WTC11 (cell line): ENCODE data around the gene PCNX1. TPM values are rescaled to one million over a fixed set of nuclear protein-coding genes. Genes with fewer than 3 reads are reported as not detected.

Source experiments
- ATAC-seq: fragments of 200-7000 bp; cut with Tn5 transposase; 2 replicates; pipeline ENCODE4 v1.10.0; 2021; ENCODE audit warnings: mild to moderate bottlenecking, moderate library complexity
- CTCF ChIA-PET: fragments of 300-600 bp; sonication (Branson Sonifier 250); formaldehyde crosslinking; loops from one replicate; lab custom pipeline; 2021; ENCODE audit warnings: antibody characterized with exemption; lab: Charles Lee
- POLR2A ChIA-PET: fragments of 350-600 bp; sonication (Branson Sonifier 250); formaldehyde crosslinking; loops from one replicate; lab custom pipeline; 2021; ENCODE audit warnings: antibody characterized with exemption; lab: Charles Lee
- DNase-seq: peaks from one replicate; pipeline ENCODE4 v3.0.0; 2021; ENCODE audit warnings: low spot score
- H3K27ac Mint-ChIP-seq: 2 replicates; pipeline ENCODE4 v1.8.0; 2021; ENCODE audit warnings: mixed read lengths
- H3K27me3 Mint-ChIP-seq: 2 replicates; pipeline ENCODE4 v1.8.0; 2021; ENCODE audit warnings: low read depth, mild to moderate bottlenecking, moderate library complexity, mixed read lengths
- H3K36me3 Mint-ChIP-seq: 2 replicates; pipeline ENCODE4 v1.8.0; 2021; ENCODE audit warnings: mixed read lengths
- H3K4me1 Mint-ChIP-seq: 2 replicates; pipeline ENCODE4 v1.8.0; 2022; ENCODE audit warnings: mixed read lengths
- H3K4me3 Mint-ChIP-seq: 2 replicates; pipeline ENCODE4 v1.8.0; 2021; ENCODE audit warnings: mild to moderate bottlenecking, moderate library complexity, mixed read lengths
- H3K9me3 Mint-ChIP-seq: 2 replicates; pipeline ENCODE4 v1.8.0; 2021; ENCODE audit warnings: mixed read lengths
- GRHL2 ChIP-seq: fragments of 250-450 bp; sonication (Bioruptor Pico); IDR thresholded peaks from 2 replicates; pipeline ENCODE4 v1.8.0; 2022; ENCODE audit warnings: mild to moderate bottlenecking, moderate library complexity; ENCODE audit not compliant: insufficient replicate concordance, severe bottlenecking
- IRF1 ChIP-seq: sonication (generic); formaldehyde crosslinking; IDR thresholded peaks from 2 replicates; pipeline ENCODE4 v1.8.0; 2023; ENCODE audit warnings: missing genetic modification reagents
- JAZF1 ChIP-seq: fragments of 250-450 bp; sonication (Bioruptor Pico); IDR thresholded peaks from 2 replicates; pipeline ENCODE4 v1.9.0; 2021; ENCODE audit warnings: moderate library complexity, mild to moderate bottlenecking, inconsistent platforms
- JUN ChIP-seq: sonication (generic); formaldehyde crosslinking; IDR thresholded peaks from 2 replicates; pipeline ENCODE4 v1.8.0; 2023; ENCODE audit warnings: mild to moderate bottlenecking, missing genetic modification reagents
- KAT7 ChIP-seq: sonication (generic); formaldehyde crosslinking; IDR thresholded peaks from 2 replicates; pipeline ENCODE4 v1.8.1; 2023; ENCODE audit warnings: missing genetic modification reagents, mild to moderate bottlenecking, borderline replicate concordance
- MAX ChIP-seq: sonication (generic); formaldehyde crosslinking; IDR thresholded peaks from 2 replicates; pipeline ENCODE4 v1.8.0; 2022; ENCODE audit warnings: mild to moderate bottlenecking, missing genetic modification reagents
- MYBL2 ChIP-seq: sonication (generic); formaldehyde crosslinking; IDR thresholded peaks from 2 replicates; pipeline ENCODE4 v1.8.1; 2023; ENCODE audit warnings: mild to moderate bottlenecking, moderate library complexity, missing genetic modification reagents
- RELA ChIP-seq: sonication (generic); formaldehyde crosslinking; IDR thresholded peaks from 2 replicates; pipeline ENCODE4 v1.8.1; 2022; ENCODE audit warnings: missing genetic modification reagents, mild to moderate bottlenecking, borderline replicate concordance
- SP1 ChIP-seq: sonication (generic); formaldehyde crosslinking; conservative IDR thresholded peaks from 2 replicates; pipeline ENCODE4 v1.8.1; 2022; ENCODE audit warnings: missing genetic modification reagents
- ZBTB21 ChIP-seq: sonication (generic); formaldehyde crosslinking; IDR thresholded peaks from 2 replicates; pipeline ENCODE4 v1.8.1; 2023; ENCODE audit warnings: mild to moderate bottlenecking, missing genetic modification reagents, borderline replicate concordance
- ZNF317 ChIP-seq: sonication (generic); formaldehyde crosslinking; IDR thresholded peaks from 2 replicates; pipeline ENCODE4 v1.8.1; 2023; ENCODE audit warnings: low read depth, mild to moderate bottlenecking, moderate library complexity, missing genetic modification reagents, borderline replicate concordance
- ZNF423 ChIP-seq: fragments of 250-450 bp; sonication (Bioruptor Pico); IDR thresholded peaks from 2 replicates; pipeline ENCODE4 v2.1.2; 2022; ENCODE audit warnings: mild to moderate bottlenecking, moderate library complexity
- total RNA-seq: library from RNA; stranded (reverse); gene quantifications from 3 replicates; pipeline ENCODE4 v1.2.3, GENCODE V29; 2021
- TF ChIP-seq, protein P1 (sequence below): sonication (generic); formaldehyde crosslinking; IDR thresholded peaks from 2 replicates; pipeline ENCODE4 v1.8.0; 2022; ENCODE audit warnings: mild to moderate bottlenecking, missing genetic modification reagents
- TF ChIP-seq, protein P2 (sequence below): sonication (generic); formaldehyde crosslinking; IDR thresholded peaks from 2 replicates; pipeline ENCODE4 v1.8.0; 2023; ENCODE audit warnings: mild to moderate bottlenecking, missing genetic modification reagents
- TF ChIP-seq, protein P3 (sequence below): sonication (generic); formaldehyde crosslinking; IDR thresholded peaks from 2 replicates; pipeline ENCODE4 v1.8.1; 2023; ENCODE audit warnings: mild to moderate bottlenecking, missing genetic modification reagents
- TF ChIP-seq, protein P4 (sequence below): sonication (generic); formaldehyde crosslinking; IDR thresholded peaks from 2 replicates; pipeline ENCODE4 v1.8.1; 2023; ENCODE audit warnings: mild to moderate bottlenecking, moderate library complexity, missing genetic modification reagents

Gene PCNX1
- total RNA-seq, 1 experiment from 2014 or later, result 46.4 TPM

GRCh38 chr14:71107921-71108320, 200.7 kb downstream of the PCNX1 start:
- H3K4me1 Mint-ChIP-seq, result no peaks in the 10 kb centered on the region
- CTCF ChIA-PET, result no interaction called here

GRCh38 chr14:71108398-71109119, 201.3 kb downstream of the PCNX1 start:
- no peak for DNase-seq
- ChIA-PET POLR2A (no interaction called here), CTCF (no interaction called here)
- H3K4me1 Mint-ChIP-seq, result no peaks in the 10 kb centered on the region
- no peak for TF ChIP-seq MAX (CRISPR knock-in tag)
- TF ChIP-seq, protein P1, sequence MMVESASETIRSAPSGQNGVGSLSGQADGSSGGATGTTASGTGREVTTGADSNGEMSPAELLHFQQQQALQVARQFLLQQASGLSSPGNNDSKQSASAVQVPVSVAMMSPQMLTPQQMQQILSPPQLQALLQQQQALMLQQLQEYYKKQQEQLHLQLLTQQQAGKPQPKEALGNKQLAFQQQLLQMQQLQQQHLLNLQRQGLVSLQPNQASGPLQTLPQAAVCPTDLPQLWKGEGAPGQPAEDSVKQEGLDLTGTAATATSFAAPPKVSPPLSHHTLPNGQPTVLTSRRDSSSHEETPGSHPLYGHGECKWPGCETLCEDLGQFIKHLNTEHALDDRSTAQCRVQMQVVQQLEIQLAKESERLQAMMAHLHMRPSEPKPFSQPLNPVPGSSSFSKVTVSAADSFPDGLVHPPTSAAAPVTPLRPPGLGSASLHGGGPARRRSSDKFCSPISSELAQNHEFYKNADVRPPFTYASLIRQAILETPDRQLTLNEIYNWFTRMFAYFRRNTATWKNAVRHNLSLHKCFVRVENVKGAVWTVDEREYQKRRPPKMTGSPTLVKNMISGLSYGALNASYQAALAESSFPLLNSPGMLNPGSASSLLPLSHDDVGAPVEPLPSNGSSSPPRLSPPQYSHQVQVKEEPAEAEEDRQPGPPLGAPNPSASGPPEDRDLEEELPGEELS (CRISPR knock-in tag), result no peak
- no peak for TF ChIP-seq MYBL2 (CRISPR knock-in tag)
- TF ChIP-seq, all 79 proteins: peak for 0
- H3K4me3 Mint-ChIP-seq, result no peak overlapping the region
- H3K27ac Mint-ChIP-seq, result peak overlapping the region; percentile 91
- peaks cover 44% of the 10 kb centered on the region for H3K36me3 Mint-ChIP-seq
- no peaks in the 10 kb centered on the region for H3K27me3 Mint-ChIP-seq
- no peaks in the 10 kb centered on the region for H3K9me3 Mint-ChIP-seq
- ATAC-seq, result no peak

More at GRCh38 chr14:71107921-71108320, 200.7 kb downstream of the PCNX1 start:
- POLR2A ChIA-PET, result no interaction called here
- Mint-ChIP-seq H3K27me3 (no peaks in the 10 kb centered on the region), H3K27ac (no peak overlapping the region), H3K9me3 (no peaks in the 10 kb centered on the region), H3K4me3 (no peak overlapping the region), H3K36me3 (peaks cover 44% of the 10 kb centered on the region)
- no peak for DNase-seq
- TF ChIP-seq, protein P2, sequence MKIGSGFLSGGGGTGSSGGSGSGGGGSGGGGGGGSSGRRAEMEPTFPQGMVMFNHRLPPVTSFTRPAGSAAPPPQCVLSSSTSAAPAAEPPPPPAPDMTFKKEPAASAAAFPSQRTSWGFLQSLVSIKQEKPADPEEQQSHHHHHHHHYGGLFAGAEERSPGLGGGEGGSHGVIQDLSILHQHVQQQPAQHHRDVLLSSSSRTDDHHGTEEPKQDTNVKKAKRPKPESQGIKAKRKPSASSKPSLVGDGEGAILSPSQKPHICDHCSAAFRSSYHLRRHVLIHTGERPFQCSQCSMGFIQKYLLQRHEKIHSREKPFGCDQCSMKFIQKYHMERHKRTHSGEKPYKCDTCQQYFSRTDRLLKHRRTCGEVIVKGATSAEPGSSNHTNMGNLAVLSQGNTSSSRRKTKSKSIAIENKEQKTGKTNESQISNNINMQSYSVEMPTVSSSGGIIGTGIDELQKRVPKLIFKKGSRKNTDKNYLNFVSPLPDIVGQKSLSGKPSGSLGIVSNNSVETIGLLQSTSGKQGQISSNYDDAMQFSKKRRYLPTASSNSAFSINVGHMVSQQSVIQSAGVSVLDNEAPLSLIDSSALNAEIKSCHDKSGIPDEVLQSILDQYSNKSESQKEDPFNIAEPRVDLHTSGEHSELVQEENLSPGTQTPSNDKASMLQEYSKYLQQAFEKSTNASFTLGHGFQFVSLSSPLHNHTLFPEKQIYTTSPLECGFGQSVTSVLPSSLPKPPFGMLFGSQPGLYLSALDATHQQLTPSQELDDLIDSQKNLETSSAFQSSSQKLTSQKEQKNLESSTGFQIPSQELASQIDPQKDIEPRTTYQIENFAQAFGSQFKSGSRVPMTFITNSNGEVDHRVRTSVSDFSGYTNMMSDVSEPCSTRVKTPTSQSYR (CRISPR knock-in tag), result no peak
- no peak for TF ChIP-seq GRHL2 (CRISPR knock-in tag)
- TF ChIP-seq, protein P3, sequence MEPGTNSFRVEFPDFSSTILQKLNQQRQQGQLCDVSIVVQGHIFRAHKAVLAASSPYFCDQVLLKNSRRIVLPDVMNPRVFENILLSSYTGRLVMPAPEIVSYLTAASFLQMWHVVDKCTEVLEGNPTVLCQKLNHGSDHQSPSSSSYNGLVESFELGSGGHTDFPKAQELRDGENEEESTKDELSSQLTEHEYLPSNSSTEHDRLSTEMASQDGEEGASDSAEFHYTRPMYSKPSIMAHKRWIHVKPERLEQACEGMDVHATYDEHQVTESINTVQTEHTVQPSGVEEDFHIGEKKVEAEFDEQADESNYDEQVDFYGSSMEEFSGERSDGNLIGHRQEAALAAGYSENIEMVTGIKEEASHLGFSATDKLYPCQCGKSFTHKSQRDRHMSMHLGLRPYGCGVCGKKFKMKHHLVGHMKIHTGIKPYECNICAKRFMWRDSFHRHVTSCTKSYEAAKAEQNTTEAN (CRISPR knock-in tag), result no peak
- TF ChIP-seq, protein P1 (CRISPR knock-in tag), result no peak
- no peak for TF ChIP-seq JUN (CRISPR knock-in tag)
- no peak for TF ChIP-seq SP1 (CRISPR knock-in tag)
- no peak for TF ChIP-seq ZNF317 (CRISPR knock-in tag)
- no peak for ATAC-seq

DNA sequence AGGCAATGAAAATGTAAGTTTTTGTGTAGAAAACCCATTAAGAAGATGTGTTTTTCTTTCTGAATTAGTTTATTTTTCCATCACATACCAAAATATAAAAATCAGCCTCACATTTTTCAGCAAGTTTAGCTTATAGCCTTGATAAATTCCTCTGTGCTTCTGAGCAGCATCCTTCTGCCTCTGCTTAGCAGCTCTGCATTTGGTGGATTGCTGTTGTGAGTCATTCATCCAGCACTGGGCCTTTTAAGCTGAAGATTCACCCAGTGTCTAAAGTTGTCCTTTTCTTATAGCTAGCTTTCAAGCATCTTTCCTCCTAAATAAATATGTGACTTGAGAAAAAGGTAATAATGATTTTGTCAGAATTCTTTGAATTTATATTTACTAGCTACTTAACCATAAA, 206.1 kb downstream of the PCNX1 start:
- TF ChIP-seq IRF1 (CRISPR knock-in tag) (no peak), ZBTB21 (CRISPR knock-in tag) (no peak), JAZF1 (CRISPR knock-in tag) (no peak), KAT7 (CRISPR knock-in tag) (no peak), RELA (CRISPR knock-in tag) (no peak), ZNF423 (CRISPR knock-in tag) (no peak)
- TF ChIP-seq, protein P4, sequence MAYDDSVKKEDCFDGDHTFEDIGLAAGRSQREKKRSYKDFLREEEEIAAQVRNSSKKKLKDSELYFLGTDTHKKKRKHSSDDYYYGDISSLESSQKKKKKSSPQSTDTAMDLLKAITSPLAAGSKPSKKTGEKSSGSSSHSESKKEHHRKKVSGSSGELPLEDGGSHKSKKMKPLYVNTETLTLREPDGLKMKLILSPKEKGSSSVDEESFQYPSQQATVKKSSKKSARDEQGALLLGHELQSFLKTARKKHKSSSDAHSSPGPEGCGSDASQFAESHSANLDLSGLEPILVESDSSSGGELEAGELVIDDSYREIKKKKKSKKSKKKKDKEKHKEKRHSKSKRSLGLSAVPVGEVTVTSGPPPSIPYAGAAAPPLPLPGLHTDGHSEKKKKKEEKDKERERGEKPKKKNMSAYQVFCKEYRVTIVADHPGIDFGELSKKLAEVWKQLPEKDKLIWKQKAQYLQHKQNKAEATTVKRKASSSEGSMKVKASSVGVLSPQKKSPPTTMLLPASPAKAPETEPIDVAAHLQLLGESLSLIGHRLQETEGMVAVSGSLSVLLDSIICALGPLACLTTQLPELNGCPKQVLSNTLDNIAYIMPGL (CRISPR knock-in tag), result no peak
- no peak for DNase-seq
- CTCF ChIA-PET, result no interaction called here
- no peaks in the 10 kb centered on the region for H3K9me3 Mint-ChIP-seq
- H3K4me1 Mint-ChIP-seq, result peaks cover 7% of the 10 kb centered on the region
- peaks cover 26% of the 10 kb centered on the region for H3K36me3 Mint-ChIP-seq
- no peak overlapping the region for H3K4me3 Mint-ChIP-seq
- POLR2A ChIA-PET, result no interaction called here
- no peak overlapping the region for H3K27ac Mint-ChIP-seq
- H3K27me3 Mint-ChIP-seq, result no peaks in the 10 kb centered on the region
- no peak for ATAC-seq
